ENCODE measurements around the gene NT5DC1. TPM values are rescaled to one million over a fixed set of nuclear protein-coding genes. Genes with fewer than 3 reads are reported as not detected.

NT5DC1 gene
- polyA plus RNA-seq, 1 donor from 2014 or later: 1.3 TPM

DNA sequence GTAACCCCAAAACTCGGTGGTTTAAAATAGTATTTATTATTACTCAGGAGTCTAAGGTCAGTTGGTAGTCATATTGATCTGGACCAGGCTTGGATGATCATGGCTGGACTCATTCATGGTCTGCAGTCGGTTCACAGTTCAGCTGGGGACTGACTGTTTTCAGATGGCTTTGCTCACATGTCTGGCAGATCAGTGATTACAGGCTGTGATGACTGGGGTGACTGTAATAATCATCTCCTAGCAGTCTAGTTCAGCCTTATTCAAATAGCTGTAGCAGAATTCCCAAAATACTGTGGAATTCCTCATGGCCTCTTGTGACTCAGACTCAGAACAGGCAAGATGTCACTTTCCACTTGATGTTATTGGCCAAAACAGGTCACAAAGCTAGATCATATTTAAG, 16.4 kb upstream of the NT5DC1 start:
- Histone ChIP-seq H3K4me2 (ENCODE audit: low read length) (no peak overlapping the region), H2AFZ (ENCODE audit: low read depth, low read length) (no peak overlapping the region), H3K9me2 (ENCODE audit: insufficient read depth, low read length) (no peaks in the 10 kb centered on the region), H3K9me3 (ENCODE audit: low read length) (no peaks in the 10 kb centered on the region), H4K20me1 (ENCODE audit: insufficient read depth) (no peaks in the 10 kb centered on the region), H3K9ac (ENCODE audit: low read length) (no peak overlapping the region), H3K36me3 (ENCODE audit: insufficient read depth, low read length) (no peaks in the 10 kb centered on the region), H3K79me2 (replicated peaks; ENCODE audit: insufficient read depth, low read length) (no peaks in the 10 kb centered on the region), H3K27ac (ENCODE audit: low read length) (no peak overlapping the region), H3K27me3 (ENCODE audit: insufficient read depth, low read depth, low read length) (no peaks in the 10 kb centered on the region), H3K4me3 (ENCODE audit: low read length) (no peak overlapping the region), H3F3A (ENCODE audit: insufficient read depth, low read length, poor library complexity, severe bottlenecking) (no peaks in the 10 kb centered on the region)
- TF ChIP-seq RAD21 (conservative IDR thresholded peaks at IDR 0.05) (no peak), REST (IDR thresholded peaks at IDR 0.05; ENCODE audit: borderline replicate concordance) (no peak), TAF1 (IDR thresholded peaks at IDR 0.05; ENCODE audit: low read depth) (no peak), EP300 (conservative IDR thresholded peaks at IDR 0.05; ENCODE audit: poor library complexity, severe bottlenecking) (no peak), MXI1 (conservative IDR thresholded peaks at IDR 0.05; ENCODE audit: poor library complexity, severe bottlenecking) (no peak), POLR2AphosphoS5 (IDR thresholded peaks at IDR 0.05) (no peak), EZH2 (IDR thresholded peaks at IDR 0.05; ENCODE audit: borderline replicate concordance, insufficient read depth, low read length, poor library complexity, severe bottlenecking) (no peak), SMC3 (conservative IDR thresholded peaks at IDR 0.05; ENCODE audit: poor library complexity) (no peak)

- no peaks in the 10 kb centered on the region for H3K27me3 ChIP-seq (ENCODE audit: insufficient read depth, low read depth, low read length)
- H3K79me2 ChIP-seq (replicated peaks; ENCODE audit: insufficient read depth, low read length): no peaks in the 10 kb centered on the region
- no peak overlapping the region for H2AFZ ChIP-seq (ENCODE audit: low read depth, low read length)
- H3K9me2 ChIP-seq (ENCODE audit: insufficient read depth, low read length): no peaks in the 10 kb centered on the region
- H3F3A ChIP-seq (ENCODE audit: insufficient read depth, low read length, poor library complexity, severe bottlenecking): no peaks in the 10 kb centered on the region
- no peaks in the 10 kb centered on the region for H3K9me3 ChIP-seq (ENCODE audit: low read length)
- no peak overlapping the region for H3K4me2 ChIP-seq (ENCODE audit: low read length)
- H3K4me3 ChIP-seq (ENCODE audit: low read length): no peak overlapping the region
- no peak overlapping the region for H3K27ac ChIP-seq (ENCODE audit: low read length)
- H3K9ac ChIP-seq (ENCODE audit: low read length): no peak overlapping the region
- no peaks in the 10 kb centered on the region for H3K36me3 ChIP-seq (ENCODE audit: insufficient read depth, low read length)
- no peak for TF ChIP-seq EZH2 (IDR thresholded peaks at IDR 0.05; ENCODE audit: borderline replicate concordance, insufficient read depth, low read length, poor library complexity, severe bottlenecking)
- no peak for TF ChIP-seq SMC3 (conservative IDR thresholded peaks at IDR 0.05; ENCODE audit: poor library complexity)
- no peak for TF ChIP-seq EP300 (conservative IDR thresholded peaks at IDR 0.05; ENCODE audit: poor library complexity, severe bottlenecking)
- TF ChIP-seq TAF1 (IDR thresholded peaks at IDR 0.05; ENCODE audit: low read depth): no peak
- no peak for TF ChIP-seq MXI1 (conservative IDR thresholded peaks at IDR 0.05; ENCODE audit: poor library complexity, severe bottlenecking)
- no peak for TF ChIP-seq RAD21 (conservative IDR thresholded peaks at IDR 0.05)
- TF ChIP-seq REST (IDR thresholded peaks at IDR 0.05; ENCODE audit: borderline replicate concordance): no peak
- TF ChIP-seq POLR2AphosphoS5 (IDR thresholded peaks at IDR 0.05): no peak
- TF ChIP-seq, protein P1, sequence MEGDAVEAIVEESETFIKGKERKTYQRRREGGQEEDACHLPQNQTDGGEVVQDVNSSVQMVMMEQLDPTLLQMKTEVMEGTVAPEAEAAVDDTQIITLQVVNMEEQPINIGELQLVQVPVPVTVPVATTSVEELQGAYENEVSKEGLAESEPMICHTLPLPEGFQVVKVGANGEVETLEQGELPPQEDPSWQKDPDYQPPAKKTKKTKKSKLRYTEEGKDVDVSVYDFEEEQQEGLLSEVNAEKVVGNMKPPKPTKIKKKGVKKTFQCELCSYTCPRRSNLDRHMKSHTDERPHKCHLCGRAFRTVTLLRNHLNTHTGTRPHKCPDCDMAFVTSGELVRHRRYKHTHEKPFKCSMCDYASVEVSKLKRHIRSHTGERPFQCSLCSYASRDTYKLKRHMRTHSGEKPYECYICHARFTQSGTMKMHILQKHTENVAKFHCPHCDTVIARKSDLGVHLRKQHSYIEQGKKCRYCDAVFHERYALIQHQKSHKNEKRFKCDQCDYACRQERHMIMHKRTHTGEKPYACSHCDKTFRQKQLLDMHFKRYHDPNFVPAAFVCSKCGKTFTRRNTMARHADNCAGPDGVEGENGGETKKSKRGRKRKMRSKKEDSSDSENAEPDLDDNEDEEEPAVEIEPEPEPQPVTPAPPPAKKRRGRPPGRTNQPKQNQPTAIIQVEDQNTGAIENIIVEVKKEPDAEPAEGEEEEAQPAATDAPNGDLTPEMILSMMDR (IDR thresholded peaks at IDR 0.05; ENCODE audit: poor library complexity, severe bottlenecking): no peak
- no peaks in the 10 kb centered on the region for H4K20me1 ChIP-seq (ENCODE audit: insufficient read depth)
These were observed 13.1 kb upstream of the NT5DC1 start for GRCh38 chr6:116087437-116088027.
